T1000 (cell line): ENCODE results near the gene RBM34.
A peak's percentile ranks its signal among the peaks of the same experiment; 100 is the strongest.
"Not testable (repeated sequence)": the region's sequence is repeated elsewhere in the genome, so short reads cannot be mapped to it uniquely, and the experiment has no call there.

Experiments used
- DNase-seq: peaks from one replicate; lab custom pipeline; 2025; ENCODE audit warnings: mixed read lengths; lab: John Stamatoyannopoulos, UW

Gene RBM34

DNA sequence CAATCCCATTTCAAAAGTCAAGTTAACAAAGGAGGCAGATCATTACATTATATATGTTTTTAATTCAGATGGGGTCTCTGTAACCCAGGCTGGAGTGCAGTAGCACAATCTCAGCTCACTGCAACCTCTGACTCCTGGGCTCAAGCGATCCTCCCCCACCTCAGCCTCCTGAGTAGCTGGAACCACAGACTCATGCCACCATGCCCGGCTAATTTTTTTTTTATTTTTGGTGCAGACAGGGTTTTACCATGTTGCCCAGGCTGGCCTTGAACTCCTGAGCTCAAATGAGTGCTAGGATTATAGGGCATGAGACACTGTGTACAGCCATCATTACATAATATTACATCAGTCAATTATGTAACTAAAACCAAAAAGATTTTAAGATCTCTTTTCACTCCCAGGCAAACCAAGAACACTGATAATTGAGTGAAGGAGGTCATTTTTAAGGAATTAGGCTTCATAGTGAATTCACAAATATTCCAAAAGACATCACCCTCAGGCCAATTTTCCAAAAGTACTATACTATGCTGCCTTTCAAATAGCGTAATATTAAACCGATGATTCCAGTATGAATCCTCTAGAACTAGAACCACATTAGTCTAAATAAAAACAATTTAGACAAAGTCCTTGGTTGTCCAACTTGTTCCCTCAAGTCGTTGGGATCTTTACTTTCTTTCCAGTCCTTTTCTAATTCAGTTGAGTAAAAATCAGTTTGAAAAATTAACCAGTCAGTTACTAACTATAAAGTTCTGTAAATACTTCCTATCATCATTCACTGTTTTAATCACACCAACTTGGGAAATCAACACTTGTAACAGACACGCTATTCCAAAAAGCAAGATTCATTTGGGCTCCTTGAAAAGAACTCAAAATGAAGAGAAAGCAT, 48.5 kb downstream of the RBM34 start:
- DNase-seq, result no peak

DNA sequence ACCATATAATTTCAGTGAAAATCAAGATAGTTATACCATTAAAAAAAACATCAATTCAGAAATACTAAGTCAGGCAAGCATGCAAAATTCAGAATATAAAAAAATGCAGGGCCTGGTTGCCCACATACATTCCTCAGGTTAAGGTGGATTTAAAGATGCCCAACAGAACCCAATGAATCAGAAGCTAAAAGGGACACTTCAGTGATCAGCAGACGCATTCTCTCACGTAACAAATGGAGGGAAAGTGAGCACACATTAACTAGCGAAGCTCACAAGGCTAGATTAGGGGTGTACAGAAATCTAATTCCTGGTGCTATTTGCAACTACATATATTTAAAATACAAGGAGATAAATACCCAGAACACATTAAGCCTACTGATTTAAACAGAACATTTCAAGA, 49.9 kb downstream of the RBM34 start:
- DNase-seq, result no peak

DNA sequence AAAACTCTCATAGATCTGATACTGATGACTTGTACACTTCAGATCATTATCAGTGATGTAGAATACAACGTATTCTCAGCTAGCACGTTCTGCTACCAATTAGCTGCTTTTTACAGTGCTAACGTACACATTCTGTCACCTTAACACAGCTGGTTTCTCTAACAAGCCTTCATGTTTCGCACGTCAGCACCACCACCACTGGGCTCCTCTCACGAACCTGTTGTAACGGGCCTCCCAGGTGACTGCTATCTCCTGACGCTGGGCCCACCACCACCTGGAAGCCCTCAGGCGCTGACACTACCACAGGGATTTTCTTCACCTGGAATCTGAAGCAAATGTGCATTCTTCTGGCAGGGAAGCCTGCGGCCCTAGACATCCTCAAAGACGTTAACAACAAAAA, 52.2 kb downstream of the RBM34 start:
- DNase-seq, result no peak

DNA sequence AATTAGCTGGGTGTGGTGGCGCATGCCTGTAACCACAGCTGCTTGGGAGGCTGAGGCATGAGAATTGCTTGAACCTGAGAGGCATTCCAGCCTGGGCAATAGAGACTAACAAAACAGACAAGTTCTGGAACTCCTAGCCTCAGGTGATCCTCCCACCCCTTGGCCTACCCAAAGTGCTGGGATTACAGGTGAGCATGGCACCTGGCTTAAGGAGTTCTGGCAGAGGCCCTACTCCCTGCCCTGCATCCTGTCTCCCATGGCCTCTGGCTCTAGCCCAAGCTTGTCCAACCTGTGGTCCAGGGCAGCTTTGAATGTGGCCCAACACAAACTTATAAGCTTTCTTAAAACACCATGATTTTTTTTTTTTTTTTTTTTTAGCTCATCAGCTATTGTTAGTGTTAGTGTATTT, 52.9 kb downstream of the RBM34 start:
- DNase-seq, result no peak

DNA sequence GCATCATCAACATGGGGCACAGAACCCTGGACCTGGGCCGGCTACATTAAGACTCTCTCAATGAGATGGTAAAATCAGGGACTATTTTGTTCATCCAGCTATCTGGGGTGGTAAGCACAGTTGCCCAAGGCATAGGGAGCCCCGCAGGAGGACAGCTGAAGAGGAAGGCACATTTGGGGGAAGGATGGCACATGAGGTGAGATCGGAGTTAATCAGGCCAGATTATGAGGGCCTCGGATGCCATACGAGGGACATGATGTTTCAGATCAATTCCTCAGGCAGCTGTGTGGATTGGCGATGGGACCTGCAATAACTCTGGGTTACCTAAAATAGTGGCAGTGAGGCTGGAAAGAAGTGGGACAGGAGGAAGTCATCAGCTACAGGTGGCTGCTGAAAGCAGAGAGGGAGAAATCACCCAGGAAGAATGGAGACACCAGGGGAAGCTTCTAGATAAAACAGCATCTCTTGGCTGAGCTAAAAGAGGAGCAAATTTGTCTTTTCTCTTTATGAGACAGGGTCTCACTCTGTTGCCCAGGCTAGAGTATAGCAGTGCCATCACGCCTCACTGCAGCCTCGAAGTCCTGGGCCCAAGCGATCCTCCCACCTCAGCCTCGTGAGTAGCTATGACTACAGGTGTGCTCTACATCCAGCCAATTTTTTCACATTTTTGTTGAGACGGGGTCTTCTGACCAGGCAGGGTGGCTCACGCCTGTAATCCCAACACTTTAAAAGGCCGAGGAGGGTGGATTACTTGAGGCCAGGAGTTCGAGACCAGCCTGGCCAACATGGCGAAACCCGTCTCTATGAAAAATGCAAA, 53.5 kb downstream of the RBM34 start:
- DNase-seq, result no peak

DNA sequence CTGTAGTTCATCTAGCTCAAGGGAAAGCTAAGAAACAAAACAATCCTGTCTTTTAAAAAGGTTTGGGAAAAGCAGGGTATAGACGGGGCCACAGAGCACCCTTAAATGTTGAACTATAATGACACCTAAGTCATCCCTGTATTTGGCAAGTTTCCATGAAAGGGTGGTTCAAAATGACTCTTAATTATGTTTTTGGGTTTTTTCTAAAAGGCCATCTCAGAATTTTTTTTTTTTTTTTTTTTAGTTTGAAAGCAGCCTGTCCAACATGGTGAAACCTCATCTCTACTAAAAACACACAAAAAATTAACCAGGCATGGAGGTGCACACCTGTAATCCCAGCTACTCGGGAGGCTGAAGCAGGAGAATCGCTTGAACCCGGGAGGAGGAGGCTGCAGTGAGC, 54.6 kb downstream of the RBM34 start:
- DNase-seq, result no peak

DNA sequence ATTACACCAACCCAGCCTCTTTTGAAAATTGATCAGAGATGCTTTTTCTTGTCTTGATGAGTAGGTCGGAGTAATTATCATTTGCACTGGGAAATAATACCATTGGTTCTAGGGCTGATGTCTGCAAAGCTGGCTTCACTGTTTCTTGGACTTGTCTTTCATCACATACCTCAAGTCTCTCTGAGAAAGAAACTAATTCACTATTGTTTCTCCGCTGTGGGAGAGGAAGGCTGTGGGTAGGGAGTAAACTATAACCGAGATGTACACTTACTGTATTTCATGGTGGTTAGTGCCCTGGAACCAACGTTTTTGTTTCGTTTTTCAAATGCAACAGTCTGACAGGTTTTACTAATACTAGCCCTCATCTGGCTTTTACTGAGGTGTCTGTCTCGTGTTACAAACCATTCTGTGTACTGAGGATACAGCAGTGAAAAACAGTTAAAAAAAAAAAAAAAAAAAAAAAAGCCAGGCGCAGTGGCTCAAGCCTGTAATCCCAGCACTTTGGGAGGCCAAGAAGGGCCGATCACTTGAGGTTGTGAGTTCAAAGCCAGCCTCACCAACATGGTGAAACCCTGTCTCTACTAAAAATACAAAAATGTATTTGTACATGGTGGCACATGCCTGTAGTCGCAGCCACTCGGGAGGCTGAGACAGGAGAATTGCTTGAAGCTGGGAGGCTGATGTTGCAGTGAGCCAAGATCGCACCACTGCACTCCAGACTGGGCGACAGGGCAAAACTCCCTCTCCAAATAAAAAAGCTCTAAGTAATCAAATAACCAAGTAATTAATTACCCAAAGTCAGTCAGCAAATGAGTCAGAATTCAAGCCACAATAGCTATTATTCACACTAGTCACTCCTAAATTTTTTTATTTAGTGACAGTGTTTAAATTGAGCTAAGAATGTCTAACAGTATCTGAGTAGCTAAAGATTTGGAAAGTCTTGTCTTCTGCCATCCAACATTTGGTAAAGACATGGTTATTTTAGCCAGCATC, 55.7 kb downstream of the RBM34 start:
- DNase-seq, result no peak

DNA sequence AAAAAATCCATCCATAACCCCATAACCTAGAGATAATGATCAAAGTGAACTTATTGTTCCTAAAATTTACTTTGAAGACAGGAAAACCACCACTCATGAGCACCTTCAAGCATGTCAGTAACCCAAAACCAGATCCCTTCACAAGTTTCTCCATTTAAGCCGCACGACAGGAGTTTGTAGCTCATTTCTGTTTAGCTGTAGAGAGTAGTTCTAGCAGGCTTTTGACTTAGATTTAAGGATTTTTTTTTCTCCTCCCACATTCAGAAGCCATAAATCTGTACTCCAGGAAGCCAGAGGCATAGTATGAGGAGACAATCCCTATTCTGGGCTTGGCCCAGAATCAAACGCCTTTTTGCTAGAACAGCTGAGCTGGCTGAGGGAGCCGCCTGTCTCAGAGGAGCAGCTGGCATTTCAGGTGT, 58.0 kb downstream of the RBM34 start:
- DNase-seq, result no peak

DNA sequence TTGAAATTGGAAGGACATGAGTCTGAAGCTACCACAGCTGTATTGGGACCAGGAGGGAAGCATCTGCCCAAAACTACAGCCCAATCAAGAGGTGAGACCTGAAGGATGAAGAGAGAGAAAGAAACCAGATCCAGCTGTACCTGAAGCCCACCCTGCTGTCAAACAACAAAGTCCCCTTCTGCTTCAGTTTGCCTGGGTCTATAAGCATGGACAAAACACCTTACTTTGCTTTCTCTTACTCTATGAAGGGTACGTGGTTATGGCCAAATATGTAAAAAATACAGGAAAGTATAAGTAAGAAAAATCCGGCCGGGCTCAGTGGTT, 58.8 kb downstream of the RBM34 start:
- DNase-seq, result no peak

DNA sequence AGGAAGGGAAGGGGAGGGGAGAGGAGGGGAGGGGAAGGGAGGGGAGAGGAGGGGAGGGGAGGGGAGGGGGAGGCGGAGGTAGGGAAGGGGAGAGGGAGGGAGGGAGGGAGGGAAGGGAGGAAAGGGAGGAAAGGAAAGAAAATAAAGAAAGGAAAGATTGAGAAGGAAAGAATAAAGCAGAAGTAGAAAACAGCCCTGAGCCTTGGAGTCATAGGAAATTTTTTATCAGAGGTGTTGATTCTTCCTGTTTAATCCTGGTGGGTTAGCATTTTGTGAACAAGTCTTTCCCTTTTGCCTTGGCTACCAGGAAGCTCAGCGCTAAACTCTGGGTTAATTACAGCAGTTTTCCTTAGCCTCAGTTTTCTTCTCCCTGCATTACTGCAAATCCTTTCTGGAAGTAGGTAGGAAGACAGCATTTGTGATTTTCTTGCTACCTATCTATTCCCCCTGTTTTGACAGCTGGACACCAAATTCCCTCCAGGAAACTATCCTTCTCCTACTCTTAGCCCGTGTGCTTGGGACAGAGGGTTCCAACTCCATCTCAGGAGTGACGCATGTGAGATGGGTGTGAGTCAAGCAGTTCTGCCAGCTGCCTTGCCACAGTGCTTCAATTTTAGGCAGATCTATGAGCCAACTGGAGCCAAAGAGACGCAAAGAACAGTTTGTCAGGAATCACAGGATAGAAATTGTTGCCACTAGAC, 59.3 kb downstream of the RBM34 start:
- DNase-seq, result no peak

DNA sequence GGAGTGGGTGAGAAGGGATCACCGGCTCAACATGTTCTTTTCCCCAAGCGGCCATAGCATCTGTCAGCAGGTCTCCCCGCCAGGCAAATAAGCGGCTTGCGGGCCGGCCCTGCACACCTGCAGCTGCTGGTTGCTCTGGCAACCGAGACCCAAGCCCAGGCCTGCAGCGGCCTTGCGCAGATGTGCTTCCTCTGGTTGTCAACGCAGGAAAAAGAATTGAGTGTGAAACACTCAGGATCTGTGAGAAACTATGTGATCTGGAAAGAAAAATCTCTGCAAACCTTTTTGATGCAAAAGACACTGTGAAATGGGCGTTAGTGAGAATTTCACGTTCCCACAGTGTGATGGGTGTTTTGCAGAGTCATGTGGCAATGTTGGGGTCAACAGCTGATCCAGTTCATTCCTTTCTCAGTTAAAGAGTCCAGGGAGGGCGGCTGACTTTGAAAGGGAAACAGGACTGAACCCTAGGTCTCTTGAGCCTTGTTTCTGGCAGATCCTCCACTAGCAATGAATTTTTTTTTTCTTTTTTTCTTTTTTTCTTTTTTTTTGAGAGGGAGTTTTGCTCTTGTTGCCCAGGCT, 60.8 kb downstream of the RBM34 start:
- no peak for DNase-seq

DNA sequence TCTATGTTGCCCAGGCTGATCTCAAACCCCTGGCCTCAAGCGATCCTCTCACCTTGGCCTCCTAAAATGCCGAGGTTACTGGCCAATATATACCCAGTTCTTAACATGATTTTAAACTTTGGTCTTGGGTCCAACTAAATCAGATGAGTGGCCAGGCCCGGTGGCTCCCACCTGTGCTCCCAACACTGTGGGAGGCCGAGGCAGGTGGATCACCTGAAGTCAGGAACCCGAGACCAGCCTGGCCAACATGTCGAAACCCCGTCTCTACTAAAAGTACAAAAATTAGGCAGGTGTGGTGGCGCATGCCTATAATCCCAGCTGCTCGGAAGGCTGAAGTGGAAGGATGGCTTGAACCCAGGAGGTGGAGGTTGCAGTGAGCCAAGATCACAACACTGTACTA, 62.1 kb downstream of the RBM34 start:
- DNase-seq, result no peak

DNA sequence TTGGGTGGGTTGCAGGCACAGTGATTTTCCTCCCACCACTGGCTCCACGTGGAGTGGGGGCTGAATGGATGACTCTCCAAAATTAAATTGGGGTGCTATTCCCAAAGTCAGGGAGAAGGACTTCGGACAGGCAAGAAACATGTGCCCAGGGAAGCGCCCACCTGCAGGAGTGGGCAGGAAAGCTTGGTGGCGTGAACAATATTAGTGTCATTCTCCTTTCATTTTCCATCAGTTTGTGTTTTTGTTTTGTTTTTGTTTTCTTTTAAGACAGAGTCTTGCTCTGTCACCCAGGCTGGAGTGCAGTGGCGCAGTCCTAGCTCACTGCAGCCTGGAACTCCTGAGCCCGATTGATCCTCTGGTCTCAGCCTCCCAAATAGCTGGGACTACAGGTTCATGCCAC, 62.5 kb downstream of the RBM34 start:
- DNase-seq, result no peak

DNA sequence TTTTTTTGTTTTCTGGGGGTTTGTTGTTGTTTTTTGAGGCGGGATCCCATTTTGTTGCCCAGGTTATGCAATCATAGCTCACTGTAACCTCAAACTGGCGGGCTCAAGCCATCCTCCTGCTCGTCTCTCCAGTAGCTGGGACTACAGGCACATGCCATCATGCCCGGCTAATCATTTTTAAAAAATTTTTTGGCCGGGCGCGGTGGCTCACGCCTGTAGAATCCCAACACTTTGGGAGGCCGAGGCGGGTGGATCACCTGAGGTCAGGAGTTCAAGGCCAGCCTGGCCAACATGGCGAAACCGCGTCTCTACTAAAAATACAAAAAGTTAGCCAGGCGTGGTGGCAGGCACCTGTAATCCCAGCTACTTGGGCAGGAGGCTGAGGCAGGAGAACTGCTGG, 63.5 kb downstream of the RBM34 start:
- not testable (repeated sequence) for DNase-seq

DNA sequence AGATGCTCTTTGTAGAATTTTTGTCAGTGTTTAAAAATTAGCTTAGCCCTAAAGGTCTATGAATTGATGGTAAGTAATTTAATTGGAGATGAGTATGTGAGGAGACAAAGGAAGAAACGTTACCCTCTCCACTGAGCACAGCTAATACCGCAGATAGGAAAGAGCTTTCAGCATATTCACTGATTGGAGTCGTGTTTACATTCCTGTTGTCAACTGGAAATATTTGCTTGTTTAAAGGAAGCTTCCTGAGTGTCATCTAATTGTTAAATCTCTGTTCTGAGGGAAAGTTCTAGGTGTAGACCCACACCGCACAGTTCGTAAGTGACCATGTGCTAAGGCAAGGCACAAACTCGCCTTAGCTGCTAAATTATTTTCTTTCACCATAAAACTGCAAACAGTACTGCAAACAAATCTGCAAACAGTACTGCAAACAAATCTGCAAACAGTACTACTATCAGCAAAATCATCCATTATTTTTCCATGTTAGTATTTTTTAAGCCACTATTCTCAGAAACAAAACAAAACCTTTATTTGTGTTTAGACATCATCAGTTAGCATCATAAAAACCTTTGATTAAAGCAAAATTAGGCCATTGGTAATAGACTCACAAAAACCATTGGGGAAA, 65.0 kb downstream of the RBM34 start:
- DNase-seq, result no peak

DNA sequence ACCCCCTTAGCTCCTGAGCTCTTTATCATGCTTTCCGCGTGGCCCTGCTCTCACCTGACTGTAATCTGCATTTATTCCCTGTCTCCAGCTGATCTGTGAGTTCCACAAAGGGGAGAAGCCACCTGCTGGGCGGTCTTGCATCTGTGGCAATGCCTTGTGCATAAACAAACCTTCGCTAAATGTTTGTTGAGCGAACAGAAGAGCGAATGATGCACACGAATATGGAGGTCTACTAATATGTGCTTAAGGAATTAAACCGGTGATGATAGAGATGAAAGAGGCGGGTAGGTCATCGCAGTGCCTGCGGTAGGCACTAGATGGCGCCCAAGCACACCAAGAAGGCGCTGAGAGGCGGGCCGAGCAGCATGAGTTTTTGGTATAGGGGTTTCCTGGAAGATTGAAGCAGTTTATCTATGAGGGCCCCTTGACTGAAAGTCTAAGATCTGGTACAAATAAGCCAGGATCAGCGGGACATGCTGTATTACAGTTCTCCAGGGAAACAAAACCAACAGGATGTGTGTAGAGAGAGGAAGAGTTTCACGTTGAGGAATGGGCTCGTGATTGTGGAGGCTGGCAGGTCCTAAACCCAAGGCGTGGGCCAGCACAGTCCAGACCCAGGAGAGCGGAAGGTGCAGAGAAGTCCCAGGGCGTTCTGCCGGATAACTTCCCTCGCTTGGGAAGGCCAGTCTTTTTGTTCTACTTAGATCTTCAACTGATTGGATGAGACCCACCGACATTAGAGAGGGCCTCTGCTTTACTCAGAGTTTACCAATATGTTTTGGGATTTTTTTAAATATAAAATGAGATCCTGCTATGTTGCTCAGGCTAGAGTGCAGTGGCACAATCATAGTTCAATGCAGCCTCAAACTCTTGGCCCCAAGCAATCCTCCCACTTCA, 67.1 kb downstream of the RBM34 start:
- DNase-seq, result peak; percentile 37

DNA sequence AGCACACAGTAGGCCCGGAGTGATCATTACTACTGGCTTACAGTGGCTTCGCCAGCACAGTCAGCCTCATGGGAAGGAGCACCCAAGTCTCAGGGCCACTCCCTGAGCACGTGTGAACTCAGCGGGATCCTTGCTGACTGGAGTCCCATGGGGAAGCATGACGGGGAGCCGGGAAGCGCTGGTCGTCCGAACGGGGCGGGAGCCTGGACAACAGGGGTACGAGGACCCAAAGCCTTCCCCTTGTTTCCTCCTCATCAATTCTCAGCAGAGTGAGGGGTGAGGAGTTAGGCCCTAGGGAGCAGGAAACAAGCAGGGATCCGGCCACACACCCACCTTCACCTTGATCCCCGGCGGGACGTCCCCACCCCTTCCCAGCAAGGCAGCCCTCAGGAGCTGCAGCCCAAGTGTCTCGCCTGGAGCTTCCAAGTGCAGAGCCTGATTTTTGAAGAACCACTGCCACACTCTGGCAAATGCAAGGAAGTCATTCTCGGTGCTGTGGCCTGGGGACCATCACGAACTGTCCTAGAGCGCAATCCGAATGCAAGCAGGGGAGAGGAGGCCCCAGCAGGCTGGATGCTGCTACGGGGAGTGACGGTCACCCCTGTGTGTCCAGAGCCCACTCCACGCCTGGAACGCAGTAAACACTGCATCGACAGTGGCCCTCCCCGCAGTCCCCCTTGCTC, 67.9 kb downstream of the RBM34 start:
- DNase-seq, result no peak

DNA sequence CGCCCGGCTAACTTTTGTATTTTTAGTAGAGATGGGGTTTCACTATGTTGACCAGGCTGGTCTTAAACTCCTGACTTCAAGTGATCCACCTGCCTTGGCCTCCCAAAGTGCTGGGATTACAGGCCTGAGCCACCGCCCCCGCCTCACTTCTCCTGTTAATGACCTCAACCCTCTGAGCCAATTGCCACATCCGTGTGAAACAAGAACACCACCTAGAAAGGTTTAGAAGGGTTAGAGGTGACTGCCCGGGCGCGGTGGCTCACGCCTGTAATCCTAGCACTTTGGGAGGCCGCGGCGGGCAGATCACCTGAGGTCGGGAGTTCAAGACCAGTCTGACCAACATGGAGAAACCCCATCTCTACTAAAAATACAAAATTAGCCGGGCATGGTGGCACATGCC, 68.6 kb downstream of the RBM34 start:
- not testable (repeated sequence) for DNase-seq

DNA sequence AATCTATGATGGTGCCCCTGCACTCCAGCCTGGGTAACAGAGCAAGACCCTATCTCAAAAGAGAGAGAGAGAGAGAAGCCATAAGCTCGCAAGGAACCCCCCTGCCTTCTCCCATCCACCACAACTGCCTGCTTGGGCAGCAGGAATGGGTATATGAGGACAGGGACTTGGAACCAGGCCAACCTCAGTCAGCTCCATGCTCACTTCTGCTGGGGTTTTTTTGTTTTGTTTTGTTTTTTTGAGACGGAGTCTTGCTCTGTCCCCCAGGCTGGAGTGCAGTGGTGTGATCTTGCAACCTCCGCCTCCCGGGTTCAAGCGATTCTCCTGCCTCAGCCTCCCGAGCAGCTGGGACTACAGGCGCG, 69.0 kb downstream of the RBM34 start:
- DNase-seq, result not testable (repeated sequence)
